Effector CD4-positive, alpha-beta T cell (primary cell): Measurements from ENCODE around the gene SLC6A6.
"Not testable (repeated sequence)": the region's sequence is repeated elsewhere in the genome, so short reads cannot be mapped to it uniquely, and the experiment has no call there.

Source experiments
- DNase-seq: peaks from one replicate; pipeline ENCODE4 v3.0.0-alpha.2; 2020

The SLC6A6 gene

GRCh38 chr3:14423197-14423743, 20.9 kb downstream of the SLC6A6 start:
- no peak for DNase-seq

GRCh38 chr3:14423963-14424362, 21.6 kb downstream of the SLC6A6 start:
- no peak for DNase-seq

GRCh38 chr3:14424711-14425580, 22.5 kb downstream of the SLC6A6 start:
- DNase-seq: peak; percentile 50

- DNase-seq: peak; percentile 40
Measured at GRCh38 chr3:14425581-14426304, 23.3 kb downstream of the SLC6A6 start.

GRCh38 chr3:14426305-14426620, 23.9 kb downstream of the SLC6A6 start:
- no peak for DNase-seq

- no peak for DNase-seq
Measured at GRCh38 chr3:14428087-14429033, 26.0 kb downstream of the SLC6A6 start.

- peak; percentile 29 for DNase-seq
Measured at GRCh38 chr3:14429237-14429636, 26.8 kb downstream of the SLC6A6 start.

GRCh38 chr3:14429640-14430039, 27.2 kb downstream of the SLC6A6 start:
- no peak for DNase-seq

GRCh38 chr3:14430053-14430452, 27.6 kb downstream of the SLC6A6 start:
- DNase-seq: no peak

GRCh38 chr3:14430706-14431451, 28.5 kb downstream of the SLC6A6 start:
- no peak for DNase-seq

- no peak for DNase-seq
Measured at GRCh38 chr3:14431452-14431916, 29.1 kb downstream of the SLC6A6 start.

GRCh38 chr3:14431917-14432834, 29.8 kb downstream of the SLC6A6 start:
- peak; percentile 95 for DNase-seq

- no peak for DNase-seq
Measured at GRCh38 chr3:14433106-14433505, 30.7 kb downstream of the SLC6A6 start.

- DNase-seq: no peak
Measured at GRCh38 chr3:14434126-14434497, 31.7 kb downstream of the SLC6A6 start.

- DNase-seq: no peak
Measured at GRCh38 chr3:14434498-14435151, 32.2 kb downstream of the SLC6A6 start.

GRCh38 chr3:14435175-14436014, 33.0 kb downstream of the SLC6A6 start:
- no peak for DNase-seq

- DNase-seq: no peak
Measured at GRCh38 chr3:14436954-14437281, 34.5 kb downstream of the SLC6A6 start.

- DNase-seq: not testable (repeated sequence)
Measured at GRCh38 chr3:14437705-14438104, 35.3 kb downstream of the SLC6A6 start.

- no peak for DNase-seq
Measured at GRCh38 chr3:14438262-14438661, 35.9 kb downstream of the SLC6A6 start.
